GM12892 (cell line): ENCODE data around the gene LHFPL2.

Source experiments
- POLR2A ChIP-seq: IDR thresholded peaks from 2 replicates; pipeline ENCODE4 v1.6.1; 2011; ENCODE audit warnings: low read depth, low read length, control low read depth
- POLR2AphosphoS5 ChIP-seq: IDR thresholded peaks from 2 replicates; pipeline ENCODE4 v1.6.1; 2011; ENCODE audit warnings: low read depth, low read length, control low read depth

DNA sequence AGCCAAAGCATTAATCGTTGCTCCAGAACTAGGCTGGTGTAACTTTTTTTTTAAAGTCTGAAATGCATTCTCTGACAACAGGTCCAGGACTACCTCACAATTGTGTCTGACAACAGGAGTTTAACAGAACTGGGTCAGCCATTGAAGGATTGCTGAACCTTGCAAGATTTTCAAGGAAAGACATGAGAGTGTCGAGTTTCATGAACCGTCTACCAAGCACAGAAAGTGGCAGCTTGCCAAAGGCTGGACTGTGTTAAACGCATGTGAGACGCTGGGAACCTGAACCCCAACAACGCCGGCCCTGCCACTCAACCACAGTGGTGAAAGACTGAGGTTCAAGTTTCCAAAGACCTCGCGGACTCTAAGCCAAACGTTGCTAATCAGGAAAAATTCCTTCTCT lies 79.1 kb downstream of the LHFPL2 start:
- no peak for TF ChIP-seq POLR2A
- TF ChIP-seq POLR2AphosphoS5 = no peak
